HL-60/S4 treated with phorbol 12-myristate 13-acetate at 8.2 ng/mL for 4 days and 3 days (cell line): ENCODE measurements around the gene ARID2.

Source experiments
- in situ Hi-C: fragments of 300-500 bp; cut with MboI; formaldehyde crosslinking; loops from 2 replicates; pipeline ENCODE4 v1.15.0; 2022; ENCODE audit warnings: low sequenced_read_pairs

The ARID2 gene

GRCh38 chr12:45760333-45760732 lies 30.8 kb downstream of the ARID2 start:
- in situ Hi-C loops = no loop called here

- in situ Hi-C loops = no loop called here
Observed at GRCh38 chr12:45762185-45763110, 32.9 kb downstream of the ARID2 start.

DNA sequence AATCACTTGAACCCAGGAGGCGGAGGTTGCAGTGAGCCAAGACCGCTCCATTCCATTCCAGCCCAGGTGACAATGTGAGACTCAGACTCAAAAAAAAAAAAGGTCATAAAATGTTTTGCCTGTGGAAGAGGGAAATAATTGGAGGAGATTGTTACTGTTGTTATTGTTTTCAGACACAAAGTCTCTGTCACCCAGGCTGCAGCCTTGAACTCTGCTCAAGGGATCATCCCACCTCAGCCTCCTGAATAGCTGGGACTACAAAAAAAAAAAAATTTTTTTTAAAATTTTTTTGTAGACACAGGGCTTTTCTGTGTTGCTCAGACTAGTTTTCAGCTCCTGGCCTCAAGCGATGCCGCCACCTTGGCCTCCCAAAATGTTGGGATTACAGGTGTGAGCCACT lies 33.9 kb downstream of the ARID2 start:
- in situ Hi-C loops = no loop called here

GRCh38 chr12:45768194-45768593 lies 38.7 kb downstream of the ARID2 start:
- in situ Hi-C loops = no loop called here

GRCh38 chr12:45773747-45774146 lies 44.2 kb downstream of the ARID2 start:
- in situ Hi-C loops = no loop called here

- in situ Hi-C loops = no loop called here
Observed at GRCh38 chr12:45774508-45775162, 45.1 kb downstream of the ARID2 start.

DNA sequence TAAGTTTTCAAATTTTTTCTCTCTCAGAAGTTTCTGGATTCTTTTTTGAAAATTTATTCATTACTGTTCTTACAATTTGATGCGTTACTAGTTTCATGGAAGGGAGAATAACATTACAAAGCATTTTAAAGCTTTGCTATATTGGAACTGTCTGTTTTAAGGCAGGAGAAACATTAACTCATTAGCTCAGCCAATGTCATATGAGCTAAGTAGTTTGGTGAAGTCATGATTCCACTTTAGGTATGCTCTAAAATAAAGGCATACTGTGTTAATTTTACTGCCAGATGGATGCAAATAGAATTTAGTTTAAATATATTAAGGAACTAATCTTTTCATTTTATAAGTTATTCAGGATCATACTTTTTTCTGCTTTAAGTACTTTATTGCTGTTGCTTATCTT lies 46.0 kb downstream of the ARID2 start:
- in situ Hi-C loops = no loop called here

- in situ Hi-C loops = no loop called here
Observed at GRCh38 chr12:45775964-45776363, 46.5 kb downstream of the ARID2 start.

DNA sequence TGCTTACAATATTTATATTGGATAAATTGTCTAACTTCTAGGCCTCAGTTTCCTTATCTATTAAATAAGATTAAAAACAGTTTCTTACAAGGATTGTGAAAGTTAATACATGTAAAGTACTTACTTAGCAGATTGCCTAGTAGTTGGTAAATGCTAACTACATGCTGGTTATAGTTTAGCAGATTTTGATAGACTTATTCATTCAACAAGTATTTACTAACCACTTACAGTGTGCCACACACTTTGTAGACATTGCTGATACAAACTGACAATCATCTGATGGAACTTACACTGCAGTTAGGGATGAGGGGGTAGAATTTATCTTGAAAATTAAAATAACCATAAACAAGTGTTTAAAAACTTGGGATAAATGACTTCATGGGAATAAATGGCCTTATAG lies 50.4 kb downstream of the ARID2 start:
- in situ Hi-C loops = no loop called here

DNA sequence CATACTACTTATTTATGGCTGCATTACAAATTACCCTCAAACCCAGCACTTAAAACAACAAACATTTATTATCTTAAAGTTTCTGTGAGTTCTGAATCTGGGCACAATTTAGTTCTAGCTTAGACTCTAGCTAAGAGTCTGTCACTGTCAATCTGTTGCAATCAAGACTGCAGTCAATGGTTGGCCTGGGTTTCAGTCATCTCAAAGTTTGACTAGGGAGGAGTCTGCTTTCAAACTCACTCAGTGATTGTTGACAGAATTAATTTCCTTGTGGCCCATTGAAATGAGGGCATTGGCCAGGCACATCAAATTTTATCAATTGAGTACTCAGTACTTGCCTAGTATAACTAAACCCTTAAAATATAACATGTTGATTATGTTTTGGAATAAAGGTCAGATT lies 51.6 kb downstream of the ARID2 start:
- in situ Hi-C loops = no loop called here

DNA sequence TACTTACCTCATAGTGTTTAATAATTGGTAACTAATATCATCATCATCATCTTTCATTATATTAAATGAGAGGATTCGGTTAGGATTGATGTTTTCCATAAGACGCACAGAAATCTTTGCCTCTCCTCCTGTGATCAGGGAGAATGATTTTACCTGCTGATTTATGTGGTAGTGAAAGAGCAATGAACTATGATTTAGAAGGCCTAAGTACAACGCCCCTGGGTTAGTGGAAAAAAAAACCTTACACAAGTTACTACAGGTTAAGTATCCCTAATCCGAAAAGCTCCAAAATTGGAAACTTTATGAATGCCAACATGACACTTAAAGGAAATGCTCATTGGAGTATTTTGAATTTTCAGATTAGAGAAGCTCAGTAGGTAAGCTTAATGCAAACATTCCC lies 55.8 kb downstream of the ARID2 start:
- in situ Hi-C loops = no loop called here

GRCh38 chr12:45789025-45789424 lies 59.5 kb downstream of the ARID2 start:
- in situ Hi-C loops = no loop called here

GRCh38 chr12:45794422-45794821 lies 64.9 kb downstream of the ARID2 start:
- in situ Hi-C loops = no loop called here

DNA sequence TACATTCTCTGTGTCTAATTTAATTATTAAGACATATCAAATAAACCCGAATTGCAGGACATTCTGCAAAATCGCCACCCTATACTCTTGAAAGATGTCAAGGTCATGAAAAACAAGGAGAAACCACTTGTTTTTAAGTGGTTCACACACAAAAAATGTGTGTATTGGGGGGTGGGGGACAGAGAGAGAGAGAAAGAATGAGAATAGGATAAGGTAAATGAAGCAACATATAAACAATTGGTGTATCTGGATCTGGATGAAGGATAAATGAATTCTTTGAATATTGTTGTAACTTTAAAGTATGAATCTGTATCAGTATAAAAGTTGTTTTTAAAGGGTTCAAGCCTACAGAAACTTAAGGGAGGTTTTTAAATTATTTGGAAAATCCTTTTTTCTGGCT lies 72.1 kb downstream of the ARID2 start:
- in situ Hi-C loops = no loop called here

GRCh38 chr12:45803111-45803510 lies 73.6 kb downstream of the ARID2 start:
- in situ Hi-C loops = no loop called here

GRCh38 chr12:45816652-45817051 lies 87.1 kb downstream of the ARID2 start:
- in situ Hi-C loops = no loop called here

- in situ Hi-C loops = no loop called here
Observed at GRCh38 chr12:45827974-45828373, 98.5 kb downstream of the ARID2 start.

GRCh38 chr12:45828402-45828801 lies 98.9 kb downstream of the ARID2 start:
- in situ Hi-C loops = no loop called here

GRCh38 chr12:45831590-45831989 lies 102.1 kb downstream of the ARID2 start:
- in situ Hi-C loops = no loop called here

DNA sequence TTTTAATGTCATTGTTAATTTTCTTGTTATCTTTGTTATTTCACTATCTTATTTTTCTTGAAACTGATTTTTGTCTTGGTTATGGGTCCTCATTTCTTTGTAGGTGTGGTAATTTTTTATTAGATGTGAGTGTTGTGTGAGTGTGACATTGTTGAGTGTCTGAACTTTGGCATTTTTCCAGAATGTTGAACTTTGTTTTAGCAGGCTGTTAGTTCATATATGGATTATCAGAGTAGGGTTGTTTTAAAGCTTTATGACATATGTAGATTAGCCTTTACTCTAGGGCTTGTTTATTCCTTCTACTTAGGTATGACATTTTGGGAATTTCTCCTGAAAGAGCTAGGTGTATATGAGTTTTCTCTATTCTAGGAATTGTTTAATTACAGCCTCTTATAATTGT lies 103.9 kb downstream of the ARID2 start:
- in situ Hi-C loops = no loop called here

DNA sequence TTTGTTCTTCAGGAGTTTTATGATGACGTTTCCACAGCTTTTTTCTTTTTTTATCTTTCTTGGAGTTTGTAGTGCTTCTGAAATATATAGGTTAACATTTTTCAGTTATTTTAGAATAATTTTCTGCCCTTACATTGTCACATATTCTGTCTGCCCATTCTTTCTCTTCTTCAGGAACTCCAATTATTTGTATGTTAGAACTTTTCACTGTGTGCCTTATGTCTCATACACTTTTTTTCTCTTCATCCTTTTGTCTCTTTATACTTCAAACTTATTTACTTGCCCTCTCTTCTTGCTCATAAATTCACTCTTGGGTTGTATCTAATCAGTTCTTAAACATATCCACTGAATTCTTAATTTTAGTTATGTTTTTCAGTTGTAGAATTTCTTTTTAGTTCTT lies 105.3 kb downstream of the ARID2 start:
- in situ Hi-C loops = no loop called here

GRCh38 chr12:45839917-45840316 lies 110.4 kb downstream of the ARID2 start:
- in situ Hi-C loops = no loop called here
